Measurements from ENCODE around the gene MACROD2. TPM values are rescaled to one million over a fixed set of nuclear protein-coding genes. Genes with fewer than 3 reads are reported as not detected.

Gene MACROD2
- total RNA-seq, 1 experiment from 2014 or later: 1.4 TPM

DNA sequence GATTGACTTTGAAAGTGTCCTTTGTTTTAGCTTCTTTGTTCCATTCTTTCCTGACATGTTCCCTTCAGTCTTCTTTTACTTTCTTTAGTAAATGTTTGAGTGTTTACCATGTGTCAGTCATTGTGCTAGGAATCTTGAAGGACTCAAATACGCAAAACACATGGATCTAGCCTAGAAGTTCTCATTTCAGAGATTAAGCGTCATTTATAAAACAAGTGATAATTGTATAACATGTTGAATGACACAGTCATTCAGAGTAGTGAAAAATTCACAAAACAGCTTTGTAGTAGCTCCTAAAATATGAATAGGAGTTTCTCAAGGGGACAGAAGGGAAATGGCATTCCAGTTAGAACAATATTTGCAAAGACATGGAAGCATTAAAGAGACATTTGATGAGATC, 66.9 kb downstream of the MACROD2 start:
- POLR2A ChIA-PET (ENCODE audit: low non-redundant PET): no interaction called here
- no TSS peak for BruUV-seq (replicated peaks)
- no peaks in the 10 kb centered on the region for H3K36me3 ChIP-seq (ENCODE audit: insufficient read depth, low read length, poor library complexity, severe bottlenecking)
- H3K27me3 ChIP-seq (replicated peaks; ENCODE audit: insufficient read depth, low read depth, low read length, poor library complexity): no peaks in the 10 kb centered on the region
- TF ChIP-seq, protein P1, sequence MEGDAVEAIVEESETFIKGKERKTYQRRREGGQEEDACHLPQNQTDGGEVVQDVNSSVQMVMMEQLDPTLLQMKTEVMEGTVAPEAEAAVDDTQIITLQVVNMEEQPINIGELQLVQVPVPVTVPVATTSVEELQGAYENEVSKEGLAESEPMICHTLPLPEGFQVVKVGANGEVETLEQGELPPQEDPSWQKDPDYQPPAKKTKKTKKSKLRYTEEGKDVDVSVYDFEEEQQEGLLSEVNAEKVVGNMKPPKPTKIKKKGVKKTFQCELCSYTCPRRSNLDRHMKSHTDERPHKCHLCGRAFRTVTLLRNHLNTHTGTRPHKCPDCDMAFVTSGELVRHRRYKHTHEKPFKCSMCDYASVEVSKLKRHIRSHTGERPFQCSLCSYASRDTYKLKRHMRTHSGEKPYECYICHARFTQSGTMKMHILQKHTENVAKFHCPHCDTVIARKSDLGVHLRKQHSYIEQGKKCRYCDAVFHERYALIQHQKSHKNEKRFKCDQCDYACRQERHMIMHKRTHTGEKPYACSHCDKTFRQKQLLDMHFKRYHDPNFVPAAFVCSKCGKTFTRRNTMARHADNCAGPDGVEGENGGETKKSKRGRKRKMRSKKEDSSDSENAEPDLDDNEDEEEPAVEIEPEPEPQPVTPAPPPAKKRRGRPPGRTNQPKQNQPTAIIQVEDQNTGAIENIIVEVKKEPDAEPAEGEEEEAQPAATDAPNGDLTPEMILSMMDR (conservative IDR thresholded peaks at IDR 0.05; ENCODE audit: low read depth, low read length): no peak
- no peak for TF ChIP-seq EZH2 (IDR thresholded peaks at IDR 0.05; ENCODE audit: borderline replicate concordance, low read depth, low read length, poor library complexity, severe bottlenecking)
- H3K27ac ChIP-seq (ENCODE audit: low read depth, low read length, poor library complexity, severe bottlenecking): no peak overlapping the region
- intact Hi-C loops (cut with micrococcal nuclease; ENCODE audit: unreplicated experiment): no loop called here
- H3K9me3 ChIP-seq (ENCODE audit: low read depth, low read length, poor library complexity, severe bottlenecking): no peaks in the 10 kb centered on the region
- H3K4me1 ChIP-seq (ENCODE audit: insufficient read depth, low read length, poor library complexity, severe bottlenecking): no peaks in the 10 kb centered on the region
- no peak for DNase-seq (ENCODE audit: low spot score)
- CTCF ChIA-PET: no interaction called here
- H3K4me3 ChIP-seq (ENCODE audit: low read depth, low read length, poor library complexity, severe bottlenecking): no peak overlapping the region

DNA sequence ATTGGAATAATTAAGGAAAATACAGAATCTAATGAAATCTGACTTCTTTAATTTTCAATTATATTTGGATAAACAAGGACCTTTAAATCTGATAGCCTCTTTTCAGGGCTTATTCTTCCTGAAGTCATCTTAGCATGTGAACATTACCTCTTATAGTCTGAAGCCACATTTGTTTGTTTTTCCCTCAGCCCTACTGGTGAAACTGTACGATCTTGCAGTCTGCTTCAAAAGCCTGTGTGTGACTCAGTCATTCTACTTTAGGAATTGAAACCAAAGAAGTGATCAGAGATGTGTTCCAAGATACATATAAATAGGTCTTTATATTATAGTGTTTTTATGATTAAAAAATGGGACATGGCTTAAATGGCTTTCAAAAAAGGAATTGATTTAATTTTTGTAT, 67.5 kb downstream of the MACROD2 start:
- ChIA-PET POLR2A (ENCODE audit: low non-redundant PET) (no interaction called here), CTCF (no interaction called here)
- H3K27ac ChIP-seq (ENCODE audit: low read depth, low read length, poor library complexity, severe bottlenecking): no peak overlapping the region
- DNase-seq (ENCODE audit: low spot score): no peak
- H3K36me3 ChIP-seq (ENCODE audit: insufficient read depth, low read length, poor library complexity, severe bottlenecking): no peaks in the 10 kb centered on the region
- intact Hi-C loops (cut with micrococcal nuclease; ENCODE audit: unreplicated experiment): no loop called here
- no peaks in the 10 kb centered on the region for H3K4me1 ChIP-seq (ENCODE audit: insufficient read depth, low read length, poor library complexity, severe bottlenecking)
- no peaks in the 10 kb centered on the region for H3K27me3 ChIP-seq (replicated peaks; ENCODE audit: insufficient read depth, low read depth, low read length, poor library complexity)
- no TSS peak for BruUV-seq (replicated peaks)
- no peak overlapping the region for H3K4me3 ChIP-seq (ENCODE audit: low read depth, low read length, poor library complexity, severe bottlenecking)
- TF ChIP-seq, protein P1 (conservative IDR thresholded peaks at IDR 0.05; ENCODE audit: low read depth, low read length): no peak
- no peak for TF ChIP-seq EZH2 (IDR thresholded peaks at IDR 0.05; ENCODE audit: borderline replicate concordance, low read depth, low read length, poor library complexity, severe bottlenecking)
- H3K9me3 ChIP-seq (ENCODE audit: low read depth, low read length, poor library complexity, severe bottlenecking): no peaks in the 10 kb centered on the region

DNA sequence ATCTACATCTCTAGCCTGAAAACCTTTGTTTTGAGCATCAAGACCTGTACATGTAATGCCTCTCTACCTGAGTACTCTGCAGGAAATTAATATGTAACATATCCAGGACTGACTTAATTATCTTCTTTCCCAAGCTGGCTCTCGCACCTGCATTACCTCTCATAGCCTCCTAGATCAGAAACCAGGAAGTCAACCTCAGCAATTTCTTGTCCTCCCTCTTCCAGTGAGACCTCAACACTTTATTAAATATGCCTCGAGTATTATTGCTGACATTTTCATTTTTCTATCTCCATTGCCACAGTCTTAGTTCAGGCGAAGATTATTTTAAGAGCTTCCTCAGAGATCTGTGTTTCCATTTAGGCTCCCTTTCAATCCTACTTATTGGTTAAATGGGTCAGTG, 69.0 kb downstream of the MACROD2 start:
- DNase-seq (ENCODE audit: low spot score): no peak
- intact Hi-C loops (cut with micrococcal nuclease; ENCODE audit: unreplicated experiment): no loop called here
- Histone ChIP-seq H3K36me3 (ENCODE audit: insufficient read depth, low read length, poor library complexity, severe bottlenecking) (no peaks in the 10 kb centered on the region), H3K4me3 (ENCODE audit: low read depth, low read length, poor library complexity, severe bottlenecking) (no peak overlapping the region), H3K27me3 (replicated peaks; ENCODE audit: insufficient read depth, low read depth, low read length, poor library complexity) (no peaks in the 10 kb centered on the region), H3K27ac (ENCODE audit: low read depth, low read length, poor library complexity, severe bottlenecking) (no peak overlapping the region), H3K4me1 (ENCODE audit: insufficient read depth, low read length, poor library complexity, severe bottlenecking) (no peaks in the 10 kb centered on the region), H3K9me3 (ENCODE audit: low read depth, low read length, poor library complexity, severe bottlenecking) (no peaks in the 10 kb centered on the region)
- no TSS peak for BruUV-seq (replicated peaks)
- ChIA-PET CTCF (no interaction called here), POLR2A (ENCODE audit: low non-redundant PET) (no interaction called here)
- TF ChIP-seq, protein P1 (conservative IDR thresholded peaks at IDR 0.05; ENCODE audit: low read depth, low read length): no peak
- TF ChIP-seq EZH2 (IDR thresholded peaks at IDR 0.05; ENCODE audit: borderline replicate concordance, low read depth, low read length, poor library complexity, severe bottlenecking): no peak
